NCI-H2107 (cell line): ENCODE data around the gene CIROP.

Experiments used
- DNase-seq: peaks from one replicate; lab custom pipeline; 2025; lab: John Stamatoyannopoulos, UW

Gene CIROP

DNA sequence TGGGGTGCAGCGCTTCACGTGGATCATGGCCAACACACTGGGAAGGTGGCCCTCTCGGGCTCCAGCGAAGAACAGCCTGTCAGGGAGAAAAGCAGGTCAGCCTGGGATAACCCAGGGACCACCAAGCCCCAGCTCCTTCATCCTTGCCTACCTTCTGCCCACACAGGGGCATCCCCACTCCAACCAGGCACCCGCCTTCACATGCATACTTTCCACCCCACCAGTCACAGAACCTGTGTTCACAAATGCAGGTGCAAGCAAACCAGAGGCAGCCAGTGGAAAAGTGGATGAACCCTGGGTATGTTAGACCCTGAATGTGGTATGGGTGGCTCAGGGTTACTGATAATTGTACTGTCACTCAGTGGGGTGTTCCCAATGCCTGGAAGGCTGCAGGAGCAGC, 26.7 kb upstream of the CIROP start:
- DNase-seq: no peak

DNA sequence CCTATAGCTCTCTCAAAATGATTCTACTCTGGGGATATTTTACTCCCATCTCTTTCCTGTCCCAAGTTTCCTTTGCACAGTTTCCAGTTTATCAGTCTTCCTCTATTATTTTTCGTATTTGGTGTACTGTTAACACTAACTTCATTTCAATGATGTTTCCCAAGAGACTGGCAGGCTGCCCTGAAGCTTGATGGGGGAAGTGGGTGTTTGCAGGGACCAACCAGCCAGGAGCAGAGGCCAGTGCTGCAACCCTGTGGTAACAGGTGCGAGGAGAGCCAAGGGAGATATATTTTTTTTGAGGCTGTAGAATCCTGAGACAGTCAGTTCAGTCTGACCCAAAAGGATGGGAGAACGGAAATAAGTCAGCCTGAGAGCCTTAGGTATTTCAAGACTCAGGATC, 26.1 kb upstream of the CIROP start:
- no peak for DNase-seq

GRCh38 chr14:23129759-23130316, 25.0 kb upstream of the CIROP start:
- no peak for DNase-seq

DNA sequence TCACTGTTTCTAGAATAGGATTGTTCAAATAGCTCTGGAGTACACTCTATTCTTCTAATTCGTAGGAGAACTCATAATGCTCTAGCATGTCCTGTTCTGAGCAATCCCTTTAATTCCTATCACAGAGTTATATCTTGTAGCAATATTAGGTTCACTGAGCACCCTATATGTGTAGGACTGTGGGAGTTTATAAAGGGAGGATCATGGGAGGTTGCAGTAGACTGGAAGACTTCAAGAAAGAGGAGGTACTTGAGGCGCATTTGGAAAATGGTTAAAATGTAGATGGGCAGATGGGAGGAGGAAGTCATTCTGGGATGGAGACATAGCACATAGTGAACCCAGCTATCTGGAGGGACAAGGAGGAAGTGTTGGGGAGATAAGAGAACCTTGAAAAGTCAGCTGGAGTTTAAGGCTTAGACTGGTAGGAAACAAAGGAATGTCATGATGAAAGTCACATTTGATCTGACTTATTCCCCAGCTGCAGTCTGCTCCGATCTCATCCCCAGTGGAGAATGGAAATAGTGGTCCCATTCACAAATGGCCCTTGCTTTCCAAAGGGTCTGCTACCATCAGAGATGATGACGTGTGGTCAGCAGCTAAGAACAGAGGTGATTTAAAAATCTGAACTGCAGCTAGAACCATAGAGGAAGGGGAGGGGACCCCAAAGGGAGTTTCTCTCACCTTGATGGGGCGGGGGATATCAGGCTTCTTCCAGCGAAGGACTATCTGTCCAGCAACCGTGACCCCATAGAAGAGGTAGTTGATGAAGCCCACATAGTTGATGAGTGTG, 24.4 kb upstream of the CIROP start:
- DNase-seq: no peak

DNA sequence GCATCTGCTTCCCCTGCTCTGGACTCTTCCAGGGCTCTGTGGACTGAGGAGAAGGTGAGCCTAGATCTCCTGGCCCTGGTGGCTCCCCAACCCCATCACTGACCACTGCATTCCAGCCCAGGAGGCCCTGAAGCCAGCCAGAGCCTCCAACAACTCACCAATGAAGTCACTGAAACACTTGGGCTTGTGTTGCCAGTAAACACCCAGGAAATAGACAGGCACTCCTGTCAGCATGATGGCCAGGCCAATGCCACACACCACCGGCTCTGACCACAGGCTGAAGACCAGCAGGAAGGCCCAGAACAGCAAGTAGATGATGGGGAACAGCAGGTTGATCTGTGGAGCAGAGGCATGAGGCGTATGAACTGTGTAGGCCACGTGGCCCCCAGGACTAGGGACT, 23.1 kb upstream of the CIROP start:
- DNase-seq: no peak

- DNase-seq: no peak
Measured at GRCh38 chr14:23126548-23127278, 21.9 kb upstream of the CIROP start.

- no peak for DNase-seq
Measured at GRCh38 chr14:23125933-23126524, 21.2 kb upstream of the CIROP start.

- DNase-seq: no peak
Measured at GRCh38 chr14:23125011-23125410, 20.2 kb upstream of the CIROP start.

DNA sequence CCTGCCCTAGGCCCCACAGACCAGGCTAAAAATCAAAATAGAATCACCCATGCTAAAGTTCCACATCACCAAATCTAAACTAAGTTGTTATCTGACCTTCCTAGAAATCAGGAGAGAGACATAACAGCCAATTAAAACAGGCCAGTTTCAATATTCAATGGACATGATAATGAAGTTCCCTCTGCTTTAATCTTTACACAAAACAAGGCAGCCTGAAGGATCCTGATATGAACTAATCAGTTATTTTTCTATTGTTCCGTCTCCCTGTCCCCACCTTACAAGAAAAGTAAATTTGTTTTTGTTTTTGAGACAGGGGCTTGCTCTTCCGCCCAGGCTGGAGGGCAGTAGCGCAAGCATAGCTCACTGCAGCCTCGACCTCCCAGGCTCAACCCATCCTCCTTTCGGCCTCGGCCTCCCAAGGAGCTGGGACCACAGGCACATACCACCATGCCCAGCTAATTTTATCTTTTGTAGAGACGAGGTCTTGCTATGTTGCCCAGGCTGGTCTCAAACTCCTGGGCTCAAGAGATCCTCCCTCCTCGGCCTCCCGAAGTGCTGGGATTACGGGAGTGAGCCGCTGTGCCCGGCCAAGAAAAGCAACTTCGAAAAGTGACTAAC, 19.7 kb upstream of the CIROP start:
- no peak for DNase-seq

- no peak for DNase-seq
Measured at GRCh38 chr14:23123419-23123818, 18.6 kb upstream of the CIROP start.

GRCh38 chr14:23122086-23122485, 17.3 kb upstream of the CIROP start:
- no peak for DNase-seq

- no peak for DNase-seq
Measured at GRCh38 chr14:23121361-23121771, 16.6 kb upstream of the CIROP start.

GRCh38 chr14:23120541-23121251, 15.9 kb upstream of the CIROP start:
- peak; percentile 94 for DNase-seq

- DNase-seq: no peak
Measured at GRCh38 chr14:23119363-23120327, 14.9 kb upstream of the CIROP start.

DNA sequence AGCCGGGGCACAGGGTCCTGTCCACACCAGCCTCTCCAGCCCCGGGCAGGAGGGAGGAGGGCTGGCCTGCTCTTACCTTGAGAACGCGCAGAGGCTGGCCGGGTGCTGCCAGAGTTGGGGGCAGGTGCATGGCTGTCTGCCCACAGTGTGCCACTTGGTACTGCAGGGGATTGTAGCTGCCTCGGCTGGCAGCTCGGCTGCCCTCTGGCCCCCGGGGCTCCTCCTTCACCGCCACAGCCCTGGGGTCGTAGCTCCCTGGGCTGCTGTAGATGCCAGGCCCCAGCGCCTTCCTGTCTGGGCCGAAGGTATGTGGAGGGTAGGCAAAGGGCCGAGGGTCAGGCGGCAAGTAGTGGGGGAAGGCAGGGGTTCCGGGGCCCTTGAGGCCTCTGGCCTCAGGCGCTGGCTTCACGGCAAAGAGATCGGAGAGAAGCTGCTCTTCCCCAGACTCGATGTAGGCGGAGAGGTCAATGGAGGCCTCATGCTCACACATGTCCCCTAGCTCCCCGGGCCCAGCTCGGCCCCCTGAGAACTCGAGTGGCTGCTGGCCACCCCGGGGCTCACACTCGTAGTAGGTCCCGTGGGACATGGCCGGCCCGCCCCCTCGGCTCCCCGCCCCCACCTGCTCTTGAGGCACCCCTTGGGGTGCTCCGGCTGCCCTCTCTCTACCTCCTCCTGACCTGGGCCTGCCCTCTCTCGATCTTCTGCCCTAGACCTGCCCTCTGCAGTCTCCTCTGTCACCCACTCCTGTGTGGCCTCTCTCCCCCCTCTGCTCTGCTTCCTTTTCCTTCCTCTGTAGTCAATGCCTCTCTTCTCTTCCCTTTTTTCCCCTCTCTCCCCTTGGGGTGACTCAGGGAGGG, 13.9 kb upstream of the CIROP start, which contains the start of gene CEBPE:
CEBPE (minus strand) TSS at position 750 of the 857 bp plus-strand sequence; CDS start at position 586, 164 bp downstream.
- no peak for DNase-seq

- no peak for DNase-seq
Measured at GRCh38 chr14:23117371-23118020, 12.7 kb upstream of the CIROP start.

- DNase-seq: no peak
Measured at GRCh38 chr14:23115918-23116317, 11.1 kb upstream of the CIROP start.

DNA sequence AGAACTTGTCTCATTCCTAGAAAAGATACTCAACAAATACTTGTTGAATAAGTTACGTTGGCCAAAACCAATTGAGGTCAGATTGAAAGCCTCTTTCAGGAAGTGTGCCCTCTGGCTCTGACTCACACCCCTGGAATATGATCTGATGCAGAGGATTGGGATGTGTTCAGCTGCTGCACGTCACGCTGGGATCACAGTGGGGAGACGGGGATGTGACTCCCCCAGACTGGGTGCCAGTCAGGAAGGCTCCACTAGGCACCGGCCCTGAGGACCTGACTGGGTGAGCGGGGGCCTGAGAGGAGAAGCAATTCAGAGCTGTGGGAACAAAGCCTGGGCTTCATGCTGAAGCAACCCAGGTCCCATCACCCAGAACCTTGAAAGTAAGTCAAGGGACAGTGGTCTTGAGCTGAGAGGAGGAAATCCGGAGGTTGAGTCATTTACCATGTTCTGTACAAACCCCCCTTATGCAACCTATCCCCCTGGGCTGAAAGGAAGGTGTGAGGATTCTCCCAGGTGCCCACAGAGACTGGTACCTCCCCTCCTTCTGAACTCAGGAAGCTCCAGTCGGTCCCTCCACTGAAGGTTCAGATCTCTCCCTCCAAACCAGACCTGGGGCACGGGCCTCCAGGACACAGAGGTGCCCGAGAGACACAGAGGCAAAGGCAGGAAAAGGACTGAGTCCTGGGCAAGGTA, 10.4 kb upstream of the CIROP start:
- no peak for DNase-seq
